Measurements from ENCODE around the gene GRHL1.

DNA sequence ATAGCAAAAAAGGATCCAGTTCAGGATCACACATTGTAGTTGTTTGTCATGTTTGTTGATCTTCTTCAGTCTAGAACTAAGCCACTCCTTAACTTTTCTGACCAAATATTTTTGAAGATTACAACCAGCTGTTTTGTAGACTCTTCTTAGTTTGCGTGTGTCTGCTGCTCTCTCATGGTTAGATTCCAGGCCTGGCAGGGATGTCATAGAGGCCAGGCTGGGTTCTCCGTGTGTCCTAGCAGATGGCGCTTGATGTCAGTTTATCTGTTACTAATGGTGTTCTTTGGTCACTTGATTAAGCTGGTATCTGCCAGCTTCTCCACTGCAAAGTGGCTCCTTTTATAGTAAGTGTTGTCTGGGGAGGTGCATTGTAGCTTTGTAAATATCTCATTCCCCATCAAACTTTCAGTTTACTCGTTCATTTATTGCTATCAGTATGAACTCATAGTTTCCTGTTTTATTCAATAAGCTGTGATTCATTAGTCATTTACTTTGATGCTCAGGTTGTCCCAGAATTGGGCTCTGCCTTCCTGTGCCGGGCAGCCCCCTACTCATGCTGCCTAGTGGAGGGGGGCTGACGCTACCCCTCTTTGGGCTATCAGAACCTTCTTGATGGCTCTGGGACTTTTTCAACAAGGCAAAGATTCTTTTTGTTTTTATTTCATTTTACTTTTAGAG, 42.1 kb downstream of the GRHL1 start:
- TF ChIP-seq, protein P1, sequence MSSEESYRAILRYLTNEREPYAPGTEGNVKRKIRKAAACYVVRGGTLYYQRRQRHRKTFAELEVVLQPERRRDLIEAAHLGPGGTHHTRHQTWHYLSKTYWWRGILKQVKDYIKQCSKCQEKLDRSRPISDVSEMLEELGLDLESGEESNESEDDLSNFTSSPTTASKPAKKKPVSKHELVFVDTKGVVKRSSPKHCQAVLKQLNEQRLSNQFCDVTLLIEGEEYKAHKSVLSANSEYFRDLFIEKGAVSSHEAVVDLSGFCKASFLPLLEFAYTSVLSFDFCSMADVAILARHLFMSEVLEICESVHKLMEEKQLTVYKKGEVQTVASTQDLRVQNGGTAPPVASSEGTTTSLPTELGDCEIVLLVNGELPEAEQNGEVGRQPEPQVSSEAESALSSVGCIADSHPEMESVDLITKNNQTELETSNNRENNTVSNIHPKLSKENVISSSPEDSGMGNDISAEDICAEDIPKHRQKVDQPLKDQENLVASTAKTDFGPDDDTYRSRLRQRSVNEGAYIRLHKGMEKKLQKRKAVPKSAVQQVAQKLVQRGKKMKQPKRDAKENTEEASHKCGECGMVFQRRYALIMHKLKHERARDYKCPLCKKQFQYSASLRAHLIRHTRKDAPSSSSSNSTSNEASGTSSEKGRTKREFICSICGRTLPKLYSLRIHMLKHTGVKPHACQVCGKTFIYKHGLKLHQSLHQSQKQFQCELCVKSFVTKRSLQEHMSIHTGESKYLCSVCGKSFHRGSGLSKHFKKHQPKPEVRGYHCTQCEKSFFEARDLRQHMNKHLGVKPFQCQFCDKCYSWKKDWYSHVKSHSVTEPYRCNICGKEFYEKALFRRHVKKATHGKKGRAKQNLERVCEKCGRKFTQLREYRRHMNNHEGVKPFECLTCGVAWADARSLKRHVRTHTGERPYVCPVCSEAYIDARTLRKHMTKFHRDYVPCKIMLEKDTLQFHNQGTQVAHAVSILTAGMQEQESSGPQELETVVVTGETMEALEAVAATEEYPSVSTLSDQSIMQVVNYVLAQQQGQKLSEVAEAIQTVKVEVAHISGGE (tag by site-specific recombination; conservative IDR thresholded peaks at IDR 0.05; ENCODE audit: low read depth), result no peak
- TF ChIP-seq ZNF174 (tag by site-specific recombination; IDR thresholded peaks at IDR 0.05) (no peak), ZNF311 (tag by site-specific recombination; IDR thresholded peaks at IDR 0.05; ENCODE audit: borderline replicate concordance) (no peak)
